Left lung (tissue), 10 donors: Measurements from ENCODE around the gene PLPP4. TPM values are rescaled to one million over a fixed set of nuclear protein-coding genes. Genes with fewer than 3 reads are reported as not detected.
A peak's percentile ranks its signal among the peaks of the same experiment; 100 is the strongest.

Source experiments
- ATAC-seq: fragments of 200-7000 bp; cut with Tn5 transposase; one replicate; pipeline ENCODE4 v1.9.1; 2020; ENCODE audit warnings: moderate library complexity
- DNase-seq, 4 donors: peaks; one replicate each; pipeline ENCODE4 v3.0.0-alpha.2; 2013 to 2020
- H3K27ac ChIP-seq, 2 donors: fragments of 200-600 bp; sonication (generic) in 1 of 2; one replicate each; pipeline versions ENCODE4 v1.5.0 to v1.8.0; 2020 to 2021
- H3K27me3 ChIP-seq, 2 donors: fragments of 200-600 bp; sonication (generic) in 1 of 2; one replicate each; pipeline versions ENCODE4 v1.5.0 to v1.8.0; 2020 to 2021
- H3K36me3 ChIP-seq, 2 donors: fragments of 200-600 bp; sonication (generic) in 1 of 2; one replicate each; pipeline versions ENCODE4 v1.5.0 to v1.8.0; 2020 to 2021
- H3K4me1 ChIP-seq, 2 donors: fragments of 200-600 bp; one replicate each; pipeline ENCODE4 v1.8.0; 2021
- H3K4me3 ChIP-seq, 2 donors: fragments of 200-600 bp; sonication (generic) in 1 of 2; one replicate each; pipeline versions ENCODE4 v1.5.0 to v1.8.0; 2020 to 2021; ENCODE audit warnings: mild to moderate bottlenecking in 1 of 2
- H3K9me3 ChIP-seq, 2 donors: fragments of 200-600 bp; sonication (generic) in 1 of 2; one replicate each; pipeline versions ENCODE4 v1.5.0 to v1.8.0; 2020 to 2021
- CTCF ChIP-seq, 2 donors: fragments of 200-600 bp; sonication (generic) in 1 of 2; IDR thresholded peaks; one replicate each; pipeline versions ENCODE4 v1.5.0 to v1.8.0; 2021; ENCODE audit warnings: antibody characterized with exemption in 2 of 2
- intact Hi-C, 2 donors: fragments of 100-400 bp; cut with DNase I; formaldehyde crosslinking; loops; one replicate each; pipeline versions ENCODE4 v1.11.2 to v1.14.2; 2022
- polyA plus RNA-seq, 6 donors: library from polyadenylated mRNA; unstranded; fragments of 120-200 nt; gene quantifications; one replicate each; pipeline ENCODE4 v1.2.1, GENCODE V29; 2013; ENCODE audit not compliant: insufficient read length in 6 of 6
- total RNA-seq, 2 donors: library from RNA; stranded (reverse); fragmentation: NEBNext Ultra II Directional; extraction: Animal tissue kit (Norgen Biotek cat#: 25700); gene quantifications; one replicate each; pipeline ENCODE4 v1.2.1, GENCODE V29; 2021
- donor health status: DM: no; HTN: yes; CAD: no.
- donor health status: DM: no; HTN: no; CAD: no.

PLPP4 gene
- total and polyA plus RNA-seq, 8 donors: 0.11 to 0.67 TPM; not detected in 6

- DNase-seq (no peak), ATAC-seq (no peak)
- intact Hi-C loops: no loop called here
- Histone ChIP-seq H3K27ac (no peak overlapping the region), H3K27me3 (no peaks in the 10 kb centered on the region), H3K9me3 (peaks cover 0 to 2% of the 10 kb centered on the region in 2 donors), H3K36me3 (no peaks in the 10 kb centered on the region), H3K4me1 (no peaks in the 10 kb centered on the region), H3K4me3 (no peak overlapping the region)
- TF ChIP-seq CTCF (IDR thresholded peaks at IDR 0.05): no peak
These were observed 86.3 kb downstream of the PLPP4 start for GRCh38 chr10:120543291-120543690.

GRCh38 chr10:120548210-120548609 is 91.2 kb downstream of the PLPP4 start:
- no peak overlapping the region for H3K27ac ChIP-seq
- no peak for TF ChIP-seq CTCF (IDR thresholded peaks at IDR 0.05)
- no peaks in the 10 kb centered on the region for H3K4me1 ChIP-seq
- intact Hi-C loops: no loop called here
- peaks cover 0 to 13% of the 10 kb centered on the region in 2 donors for H3K9me3 ChIP-seq
- no peaks in the 10 kb centered on the region for H3K27me3 ChIP-seq
- no peaks in the 10 kb centered on the region for H3K36me3 ChIP-seq
- no peak for DNase-seq
- no peak overlapping the region for H3K4me3 ChIP-seq
- no peak for ATAC-seq

- TF ChIP-seq CTCF (IDR thresholded peaks at IDR 0.05): no peak
- Histone ChIP-seq H3K36me3 (no peaks in the 10 kb centered on the region), H3K27ac (no peak overlapping the region), H3K9me3 (peaks cover 0 to 25% of the 10 kb centered on the region in 2 donors), H3K27me3 (no peaks in the 10 kb centered on the region), H3K4me1 (no peaks in the 10 kb centered on the region), H3K4me3 (no peak overlapping the region)
- no peak for ATAC-seq
- DNase-seq: no peak
- intact Hi-C loops: no loop called here
These were observed 95.2 kb downstream of the PLPP4 start for GRCh38 chr10:120552262-120552661.

GRCh38 chr10:120553911-120554310 is 96.9 kb downstream of the PLPP4 start:
- no peak for DNase-seq
- H3K36me3 ChIP-seq: no peaks in the 10 kb centered on the region
- H3K4me1 ChIP-seq: no peaks in the 10 kb centered on the region
- H3K27ac ChIP-seq: no peak overlapping the region
- no peak for ATAC-seq
- H3K27me3 ChIP-seq: no peaks in the 10 kb centered on the region
- intact Hi-C loops: no loop called here
- H3K4me3 ChIP-seq: no peak overlapping the region
- peaks cover 0 to 18% of the 10 kb centered on the region in 2 donors for H3K9me3 ChIP-seq
- no peak for TF ChIP-seq CTCF (IDR thresholded peaks at IDR 0.05)

- ATAC-seq: no peak
- intact Hi-C loops: no loop called here
These were observed 98.4 kb downstream of the PLPP4 start for GRCh38 chr10:120555436-120555835.

More at GRCh38 chr10:120555436-120555835, 98.4 kb downstream of the PLPP4 start:
- Histone ChIP-seq H3K27ac (no peak overlapping the region), H3K27me3 (no peaks in the 10 kb centered on the region), H3K4me3 (no peak overlapping the region), H3K4me1 (no peaks in the 10 kb centered on the region), H3K36me3 (no peaks in the 10 kb centered on the region), H3K9me3 (peaks cover 0 to 18% of the 10 kb centered on the region in 2 donors)
- DNase-seq: peak in 1 of 4 donors; percentile 6
- no peak for TF ChIP-seq CTCF (IDR thresholded peaks at IDR 0.05)
